Endothelial cell of umbilical vein (primary cell): ENCODE measurements around the gene HYAL1. TPM values are rescaled to one million over a fixed set of nuclear protein-coding genes. Genes with fewer than 3 reads are reported as not detected.
A peak's percentile ranks its signal among the peaks of the same experiment; 100 is the strongest.
"Not testable (repeated sequence)": the region's sequence is repeated elsewhere in the genome, so short reads cannot be mapped to it uniquely, and the experiment has no call there.

ENCODE experiments used
- BruUV-seq: library from RNA; stranded (reverse); fragments of 400-500 nt; replicated peaks from 2 replicates; lab custom pipeline; 2021; lab: Mats Ljungman, UMichigan
- CTCF ChIA-PET: fragments of 300-600, 350-600 bp; sonication (Branson Sonifier 250); formaldehyde crosslinking; loops from one replicate; lab custom pipeline; 2021; ENCODE audit warnings: antibody characterized with exemption, inconsistent platforms; lab: Charles Lee
- POLR2A ChIA-PET: fragments of 300-600, 350-600 bp; sonication (Branson Sonifier 250); formaldehyde crosslinking; loops from one replicate; lab custom pipeline; 2021; ENCODE audit warnings: antibody characterized with exemption, inconsistent platforms; lab: Charles Lee
- DNase-seq: peaks from one replicate; pipeline ENCODE4 v3.0.0-alpha.2; 2011; ENCODE audit warnings: low read depth, low spot score
- FAIRE-seq: peaks from 2 replicates; lab custom pipeline; 2011; peaks lifted over from hg19 to GRCh38; lab: Jason Lieb, UNC
- H2AFZ ChIP-seq: 2 replicates; pipeline ENCODE4 v1.6.0; 2012; ENCODE audit warnings: low read depth, low read length, control low read depth, inconsistent platforms
- H3K27ac ChIP-seq: 2 replicates; pipeline ENCODE4 v1.5.1; 2011; ENCODE audit warnings: low read depth, mild to moderate bottlenecking, control low read depth, low read length, moderate library complexity; ENCODE audit not compliant: insufficient read depth
- H3K27me3 ChIP-seq, 2 experiments: 2 replicates each; pipeline versions ENCODE4 v1.6.0 to v1.6.1; 2011; ENCODE audit warnings: low read length in 2 of 2, mixed read lengths in 1 of 2; ENCODE audit not compliant: control insufficient read depth in 2 of 2, insufficient read depth in 2 of 2
- H3K36me3 ChIP-seq, 2 experiments: 2 replicates in 1 of 2; 3 replicates in 1 of 2; pipeline ENCODE4 v1.5.1; 2011; ENCODE audit warnings: low read length in 2 of 2, mild to moderate bottlenecking in 1 of 2, moderate library complexity in 1 of 2; ENCODE audit not compliant: control insufficient read depth in 2 of 2, insufficient read depth in 2 of 2; ENCODE audit errors: extremely low read depth in 1 of 2
- H3K4me1 ChIP-seq: 3 replicates; pipeline ENCODE4 v1.5.1; 2011; ENCODE audit warnings: mild to moderate bottlenecking, low read length; ENCODE audit not compliant: control insufficient read depth, insufficient read depth; ENCODE audit errors: extremely low read depth
- H3K4me2 ChIP-seq: 2 replicates; pipeline ENCODE4 v1.6.1; 2011; ENCODE audit warnings: low read length, control low read depth, mixed read lengths; ENCODE audit not compliant: insufficient read depth
- H3K4me3 ChIP-seq, 3 experiments: fragments of 200-600 bp in 1 of 3; sonication (generic), shearing (Covaris generic) in 1 of 3; replicated peaks in 1 of 3; 2 replicates each; pipeline ENCODE4 v1.5.1; 2011 to 2016; ENCODE audit warnings: control low read depth in 3 of 3, low read length in 3 of 3, mild to moderate bottlenecking in 2 of 3, inconsistent platforms in 1 of 3, low read depth in 1 of 3, moderate library complexity in 1 of 3; ENCODE audit not compliant: insufficient read depth in 1 of 3
- H3K79me2 ChIP-seq: 2 replicates; pipeline ENCODE4 v1.6.0; 2012; ENCODE audit warnings: low read length, inconsistent platforms; ENCODE audit not compliant: control insufficient read depth, insufficient read depth
- H3K9ac ChIP-seq: replicated peaks from 2 replicates; pipeline ENCODE3; 2011; ENCODE audit warnings: low read length, control low read depth; ENCODE audit not compliant: insufficient read depth; ENCODE audit errors: extremely low read depth
- H3K9me1 ChIP-seq: replicated peaks from 3 replicates; pipeline ENCODE4 v1.6.0; 2011; ENCODE audit warnings: mild to moderate bottlenecking, low read length; ENCODE audit not compliant: control insufficient read depth, insufficient read depth; ENCODE audit errors: extremely low read depth
- H3K9me3 ChIP-seq: replicated peaks from 2 replicates; pipeline ENCODE4 v1.5.1; 2012; ENCODE audit warnings: low read length, inconsistent platforms; ENCODE audit not compliant: control insufficient read depth, insufficient read depth
- H4K20me1 ChIP-seq: replicated peaks from 2 replicates; pipeline ENCODE3; 2011; ENCODE audit warnings: mild to moderate bottlenecking, low read length; ENCODE audit not compliant: control insufficient read depth, insufficient read depth; ENCODE audit errors: extremely low read depth
- EZH2 ChIP-seq: IDR thresholded peaks from 2 replicates; pipeline ENCODE4 v1.6.1; 2012; ENCODE audit warnings: borderline replicate concordance, low read depth, mild to moderate bottlenecking, moderate library complexity, low read length, inconsistent platforms; ENCODE audit not compliant: severe bottlenecking
- FOS ChIP-seq: IDR thresholded peaks from 2 replicates; pipeline ENCODE4 v1.6.1; 2011; ENCODE audit warnings: mild to moderate bottlenecking, low read length, moderate library complexity, borderline replicate concordance; ENCODE audit not compliant: insufficient read depth
- GATA2 ChIP-seq: IDR thresholded peaks from 2 replicates; pipeline ENCODE4 v1.7.0; 2011; ENCODE audit warnings: low read depth, mild to moderate bottlenecking, moderate library complexity, mixed read lengths, low read length; ENCODE audit not compliant: insufficient read length, insufficient read depth
- JUN ChIP-seq: IDR thresholded peaks from 2 replicates; pipeline ENCODE4 v1.6.1; 2011; ENCODE audit warnings: borderline replicate concordance, low read depth; ENCODE audit not compliant: insufficient read length, insufficient read depth
- POLR2A ChIP-seq: IDR thresholded peaks from 2 replicates; pipeline ENCODE4 v1.6.1; 2012; ENCODE audit warnings: low read depth, mild to moderate bottlenecking, control low read depth, low read length
- dilution Hi-C: fragments of 300-500 bp; cut with MboI; formaldehyde crosslinking; loops from one replicate; pipeline ENCODE4 v1.15.0; 2019; ENCODE audit warnings: low sequenced_read_pairs; ENCODE audit not compliant: extremely low pct_ligation_motif_present
- intact Hi-C: fragments of 100-400 bp; cut with micrococcal nuclease; formaldehyde crosslinking; loops from one replicate; pipeline ENCODE4 v1.10.0; 2022
- polyA plus RNA-seq, 4 experiments: library from polyadenylated mRNA; depleted of rRNA in 3 of 4; stranded (reverse) in 3 of 4; unstranded in 1 of 4; fragments of >200 nt; gene quantifications; 2 replicates each; pipeline versions ENCODE4 v1.2.1 to v1.2.3, GENCODE V29; 2011 to 2012; ENCODE audit warnings: missing spikeins in 1 of 4
- total RNA-seq: library from RNA; stranded (reverse); gene quantifications from 2 replicates; pipeline ENCODE4 v1.2.3, GENCODE V29; 2021
- TF ChIP-seq, protein P1 (sequence below): IDR thresholded peaks from 2 replicates; pipeline ENCODE4 v1.6.1; 2011; ENCODE audit not compliant: insufficient read depth, insufficient read length
- TF ChIP-seq, protein P2 (sequence below), 2 donors: IDR thresholded peaks; 1 replicate in 1 of 2; 2 replicates in 1 of 2; pipeline ENCODE4 v1.5.1; 2011; ENCODE audit warnings: low read length in 2 of 2, mild to moderate bottlenecking in 2 of 2, moderate library complexity in 2 of 2, control low read depth in 1 of 2, inconsistent platforms in 1 of 2, low read depth in 1 of 2; ENCODE audit not compliant: insufficient read depth in 1 of 2; ENCODE audit errors: extremely low read depth in 1 of 2

Gene HYAL1
- total and polyA plus RNA-seq, 2 donors (not counting 3 experiments of a cell fraction or from before 2014, with no cell fraction given): 2.2 to 3.3 TPM

DNA sequence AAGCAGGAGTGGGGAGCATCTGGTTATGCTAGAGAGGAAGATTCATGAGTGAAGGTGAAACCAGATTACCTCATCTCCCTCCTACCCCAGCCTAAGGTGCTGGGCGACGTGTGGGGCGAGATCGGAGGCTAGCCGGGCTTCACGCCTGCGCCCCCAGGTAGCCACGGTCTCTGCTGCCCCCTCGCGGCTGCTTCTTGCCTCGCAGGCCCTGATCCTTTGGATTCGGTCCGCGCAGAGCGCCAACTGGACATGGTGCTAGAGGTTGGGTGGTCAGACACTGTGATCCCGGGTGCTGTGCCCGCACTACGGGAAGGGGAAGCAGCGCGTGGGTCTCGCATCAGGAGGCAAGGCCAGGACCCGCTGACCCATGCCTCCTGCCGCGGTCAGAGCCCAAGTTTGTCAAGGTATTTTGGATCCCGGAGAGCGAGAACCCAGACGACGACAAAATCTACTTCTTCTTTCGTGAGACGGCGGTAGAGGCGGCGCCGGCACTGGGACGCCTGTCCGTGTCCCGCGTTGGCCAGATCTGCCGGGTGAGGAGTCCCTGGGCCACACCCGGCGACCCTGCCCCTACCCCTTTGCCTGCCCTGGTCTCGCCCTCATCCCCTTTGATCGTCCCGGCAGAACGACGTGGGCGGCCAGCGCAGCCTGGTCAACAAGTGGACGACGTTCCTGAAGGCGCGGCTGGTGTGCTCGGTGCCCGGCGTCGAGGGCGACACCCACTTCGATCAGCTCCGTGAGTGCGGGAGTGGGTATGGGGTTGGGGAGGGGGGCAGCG, 30.3 kb downstream of the HYAL1 start:
- Histone ChIP-seq H3K79me2 (no peaks in the 10 kb centered on the region), H4K20me1 (no peaks in the 10 kb centered on the region), H3K36me3 (no peaks in the 10 kb centered on the region), H3K4me1 (peaks cover 2% of the 10 kb centered on the region), H3K9me3 (no peaks in the 10 kb centered on the region), H3K27ac (no peak overlapping the region), H3K27me3 (peaks cover 18 to 24% of the 10 kb centered on the region in 2 experiments), H3K4me3 (peak overlapping the region in 2 of 3 experiments; percentile 13 to 14), H3K9me1 (no peaks in the 10 kb centered on the region), H3K4me2 (peak overlapping the region; percentile 85), H2AFZ (peak overlapping the region; percentile 80), H3K9ac (no peak overlapping the region)
- TF ChIP-seq FOS: no peak
- no peak for TF ChIP-seq JUN
- TF ChIP-seq GATA2: no peak
- TF ChIP-seq EZH2: peak; percentile 9
- TF ChIP-seq, protein P1, sequence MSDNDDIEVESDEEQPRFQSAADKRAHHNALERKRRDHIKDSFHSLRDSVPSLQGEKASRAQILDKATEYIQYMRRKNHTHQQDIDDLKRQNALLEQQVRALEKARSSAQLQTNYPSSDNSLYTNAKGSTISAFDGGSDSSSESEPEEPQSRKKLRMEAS: no peak
- TF ChIP-seq POLR2A: no peak
- TF ChIP-seq, protein P2, sequence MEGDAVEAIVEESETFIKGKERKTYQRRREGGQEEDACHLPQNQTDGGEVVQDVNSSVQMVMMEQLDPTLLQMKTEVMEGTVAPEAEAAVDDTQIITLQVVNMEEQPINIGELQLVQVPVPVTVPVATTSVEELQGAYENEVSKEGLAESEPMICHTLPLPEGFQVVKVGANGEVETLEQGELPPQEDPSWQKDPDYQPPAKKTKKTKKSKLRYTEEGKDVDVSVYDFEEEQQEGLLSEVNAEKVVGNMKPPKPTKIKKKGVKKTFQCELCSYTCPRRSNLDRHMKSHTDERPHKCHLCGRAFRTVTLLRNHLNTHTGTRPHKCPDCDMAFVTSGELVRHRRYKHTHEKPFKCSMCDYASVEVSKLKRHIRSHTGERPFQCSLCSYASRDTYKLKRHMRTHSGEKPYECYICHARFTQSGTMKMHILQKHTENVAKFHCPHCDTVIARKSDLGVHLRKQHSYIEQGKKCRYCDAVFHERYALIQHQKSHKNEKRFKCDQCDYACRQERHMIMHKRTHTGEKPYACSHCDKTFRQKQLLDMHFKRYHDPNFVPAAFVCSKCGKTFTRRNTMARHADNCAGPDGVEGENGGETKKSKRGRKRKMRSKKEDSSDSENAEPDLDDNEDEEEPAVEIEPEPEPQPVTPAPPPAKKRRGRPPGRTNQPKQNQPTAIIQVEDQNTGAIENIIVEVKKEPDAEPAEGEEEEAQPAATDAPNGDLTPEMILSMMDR (IDR thresholded peaks at IDR 0.05; ENCODE audit: extremely low read depth in 1 of 2, insufficient read depth in 1 of 2, low read depth in 1 of 2, low read length in 2 of 2): peak; percentile 93 to 98
- FAIRE-seq (peak; percentile 97), DNase-seq (peak; percentile 84)
- dilution Hi-C loops: no loop called here
- CTCF ChIA-PET: interaction anchor here (1.1 to 4.9 kb wide), 4 partner anchors 46 to 109 kb away, joined by 3 to 53 read pairs (median 30); partner anchors contain the start of gene HYAL2
- BruUV-seq: no TSS peak
- POLR2A ChIA-PET: no interaction called here
- intact Hi-C loops: loop anchor here (1.0 kb wide), 4 partner anchors 13 to 79 kb away; no protein-coding TSS in a partner anchor

DNA sequence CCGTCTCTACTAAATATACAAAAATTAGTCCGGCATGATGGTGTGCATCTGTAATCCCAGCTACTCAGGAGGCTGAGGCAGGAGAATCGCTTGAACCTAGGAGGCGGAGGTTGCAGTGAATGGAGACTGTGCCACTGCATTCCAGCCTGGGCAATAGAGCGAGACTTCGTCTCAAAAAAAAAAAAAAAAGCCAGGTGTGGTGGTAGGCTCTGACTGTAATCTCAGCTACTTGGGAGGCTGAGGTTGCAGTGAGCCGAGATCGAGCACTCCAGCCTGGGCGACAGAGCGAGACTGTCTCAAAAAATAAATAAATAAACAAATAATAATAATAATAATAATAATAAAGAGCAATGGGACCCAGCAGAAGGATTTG, 30.9 kb downstream of the HYAL1 start:
- H2AFZ ChIP-seq, H3K4me1 ChIP-seq, H3K36me3 ChIP-seq, H3K79me2 ChIP-seq, dilution Hi-C loops, H3K4me3 ChIP-seq, DNase-seq, H3K4me2 ChIP-seq, intact Hi-C loops, H3K27ac ChIP-seq, H3K9me1 ChIP-seq, POLR2A ChIA-PET, BruUV-seq, H3K9ac ChIP-seq, H4K20me1 ChIP-seq, H3K9me3 ChIP-seq, FAIRE-seq: not testable (repeated sequence)
- peaks cover 21 to 24% of the 10 kb centered on the region in 2 experiments for H3K27me3 ChIP-seq
- CTCF ChIA-PET: interaction anchor here (1.3 to 4.7 kb wide), 3 partner anchors 44 to 78 kb away, joined by 3 to 53 read pairs (median 11); no protein-coding TSS in a partner anchor
